H9 (cell line): ENCODE measurements around the gene RPL22. TPM values are rescaled to one million over a fixed set of nuclear protein-coding genes. Genes with fewer than 3 reads are reported as not detected.

Experiments used
- DNase-seq: peaks from one replicate; pipeline ENCODE4 v3.0.0-alpha.2; 2017
- H2AFZ ChIP-seq: one replicate; pipeline ENCODE4 v1.6.1; 2013; ENCODE audit warnings: mild to moderate bottlenecking, low read length, control low read depth, moderate library complexity
- H2AK5ac ChIP-seq: 2 replicates; pipeline ENCODE4 v1.6.1; 2013; ENCODE audit warnings: low read length, control low read depth, mixed read lengths; ENCODE audit not compliant: insufficient read length
- H2BK120ac ChIP-seq: one replicate; pipeline ENCODE4 v1.6.1; 2013; ENCODE audit warnings: low read depth, mild to moderate bottlenecking, low read length, control low read depth, inconsistent platforms; ENCODE audit not compliant: poor library complexity, severe bottlenecking
- H2BK12ac ChIP-seq: 2 replicates; pipeline ENCODE4 v1.6.1; 2013; ENCODE audit warnings: low read length, control low read depth, mixed read lengths, low read depth; ENCODE audit not compliant: insufficient read length
- H2BK15ac ChIP-seq: 2 replicates; pipeline ENCODE4 v1.6.1; 2013; ENCODE audit warnings: low read depth, low read length, control low read depth
- H2BK20ac ChIP-seq: one replicate; pipeline ENCODE4 v1.6.1; 2013; ENCODE audit warnings: low read depth, mild to moderate bottlenecking, low read length, control low read depth, inconsistent platforms; ENCODE audit not compliant: poor library complexity, severe bottlenecking
- H2BK5ac ChIP-seq: 2 replicates; pipeline ENCODE4 v1.6.1; 2013; ENCODE audit warnings: low read length, control low read depth, mixed read lengths; ENCODE audit not compliant: insufficient read length
- H3K14ac ChIP-seq: 2 replicates; pipeline ENCODE4 v1.6.1; 2013; ENCODE audit warnings: low read length, control low read depth; ENCODE audit not compliant: insufficient read depth
- H3K18ac ChIP-seq: 2 replicates; pipeline ENCODE4 v1.6.1; 2013; ENCODE audit warnings: low read depth, mild to moderate bottlenecking, mixed read lengths, low read length, control low read depth; ENCODE audit not compliant: insufficient read length
- H3K23ac ChIP-seq: 2 replicates; pipeline ENCODE4 v1.6.1; 2013; ENCODE audit warnings: low read length, control low read depth, mixed read lengths, low read depth; ENCODE audit not compliant: insufficient read length
- H3K23me2 ChIP-seq: 2 replicates; pipeline ENCODE4 v1.6.1; 2013; ENCODE audit warnings: low read depth, mild to moderate bottlenecking, mixed read lengths, low read length, control low read depth; ENCODE audit not compliant: insufficient read length, poor library complexity, severe bottlenecking
- H3K27ac ChIP-seq: 2 replicates; pipeline ENCODE4 v1.5.1; 2013; ENCODE audit warnings: low read length, control low read depth, mixed read lengths, low read depth; ENCODE audit not compliant: insufficient read length
- H3K27me3 ChIP-seq: 2 replicates; pipeline ENCODE4 v1.6.1; 2013; ENCODE audit warnings: low read length, control low read depth, inconsistent platforms; ENCODE audit not compliant: insufficient read depth
- H3K4ac ChIP-seq: 2 replicates; pipeline ENCODE4 v1.6.1; 2013; ENCODE audit warnings: low read depth, mild to moderate bottlenecking, control low read depth, inconsistent platforms, low read length, moderate library complexity
- H3K4me1 ChIP-seq: 2 replicates; pipeline ENCODE4 v1.6.1; 2013; ENCODE audit warnings: low read length, control low read depth, inconsistent platforms; ENCODE audit not compliant: insufficient read depth
- H3K4me2 ChIP-seq: 2 replicates; pipeline ENCODE4 v1.6.1; 2013; ENCODE audit warnings: low read length, control low read depth, mixed read lengths; ENCODE audit not compliant: insufficient read length, insufficient read depth
- H3K56ac ChIP-seq: 2 replicates; pipeline ENCODE4 v1.6.1; 2013; ENCODE audit warnings: low read depth, mild to moderate bottlenecking, mixed read lengths, low read length, control low read depth; ENCODE audit not compliant: insufficient read length
- H3K79me1 ChIP-seq: 2 replicates; pipeline ENCODE4 v1.6.1; 2013; ENCODE audit warnings: low read depth, mild to moderate bottlenecking, moderate library complexity, low read length, control low read depth, inconsistent platforms; ENCODE audit not compliant: insufficient read depth, poor library complexity, severe bottlenecking
- H3K79me2 ChIP-seq: 2 replicates; pipeline ENCODE4 v1.6.1; 2013; ENCODE audit warnings: low read length, control low read depth, inconsistent platforms; ENCODE audit not compliant: insufficient read depth
- H3K9ac ChIP-seq: 2 replicates; pipeline ENCODE4 v1.6.1; 2013; ENCODE audit warnings: low read length, control low read depth, mixed read lengths; ENCODE audit not compliant: insufficient read length; ENCODE audit errors: extremely low read depth
- H3K9me3 ChIP-seq: one replicate; pipeline ENCODE4 v1.6.1; 2013; ENCODE audit warnings: low read depth, low read length, inconsistent platforms; ENCODE audit not compliant: control insufficient read depth
- H3T11ph ChIP-seq: one replicate; pipeline ENCODE4 v1.6.1; 2013; ENCODE audit warnings: mild to moderate bottlenecking, low read length, control low read depth, inconsistent platforms
- H4K20me1 ChIP-seq: one replicate; pipeline ENCODE4 v1.6.1; 2013; ENCODE audit not compliant: control insufficient read depth, insufficient read length, insufficient read depth
- H4K5ac ChIP-seq: 2 replicates; pipeline ENCODE4 v1.6.1; 2013; ENCODE audit warnings: low read depth, mild to moderate bottlenecking, mixed read lengths, low read length, control low read depth; ENCODE audit not compliant: insufficient read length
- H4K8ac ChIP-seq: replicated peaks from 2 replicates; pipeline ENCODE4 v1.6.1; 2013; ENCODE audit warnings: low read length, control low read depth, mixed read lengths, low read depth; ENCODE audit not compliant: insufficient read length
- H4K91ac ChIP-seq: 2 replicates; pipeline ENCODE4 v1.6.1; 2013; ENCODE audit warnings: low read depth, mild to moderate bottlenecking, moderate library complexity, mixed read lengths, low read length, control low read depth; ENCODE audit not compliant: insufficient read length
- H3K27ac Mint-ChIP-seq, 3 experiments: 2 replicates in 2 of 3; 3 replicates in 1 of 3; pipeline ENCODE4 v1.8.0; 2020 to 2021; ENCODE audit warnings: mixed read lengths in 3 of 3, mild to moderate bottlenecking in 1 of 3, moderate library complexity in 1 of 3
- H3K27me3 Mint-ChIP-seq: 2 replicates; pipeline ENCODE4 v1.8.0; 2021; ENCODE audit warnings: low read depth, mild to moderate bottlenecking, moderate library complexity, mixed read lengths
- H3K36me3 Mint-ChIP-seq, 3 experiments: 2 replicates in 2 of 3; 3 replicates in 1 of 3; pipeline ENCODE4 v1.8.0; 2020 to 2021; ENCODE audit warnings: low read depth in 3 of 3, mixed read lengths in 3 of 3; ENCODE audit not compliant: insufficient read depth in 1 of 3
- H3K4me1 Mint-ChIP-seq, 2 experiments: 2 replicates each; pipeline ENCODE4 v1.8.0; 2020; ENCODE audit warnings: mixed read lengths in 2 of 2
- H3K4me3 Mint-ChIP-seq, 2 experiments: 2 replicates in 1 of 2; 3 replicates in 1 of 2; pipeline ENCODE4 v1.8.0; 2020 to 2021; ENCODE audit warnings: mild to moderate bottlenecking in 2 of 2, mixed read lengths in 2 of 2, moderate library complexity in 1 of 2
- H3K9me3 Mint-ChIP-seq, 2 experiments: 2 replicates in 1 of 2; 3 replicates in 1 of 2; pipeline ENCODE4 v1.8.0; 2020; ENCODE audit warnings: mild to moderate bottlenecking in 2 of 2, mixed read lengths in 2 of 2, moderate library complexity in 1 of 2
- WGBS: extraction: QIAGEN DNeasy Blood & Tissue Kit; methylation state at CpG from one replicate; pipeline ENCODE4 v1.1.7; 2013; ENCODE audit warnings: missing lambda C conversion rate, low lambda C conversion rate, mixed read lengths; ENCODE audit not compliant: insufficient read length; ENCODE audit errors: extremely low coverage; 5-methylcytosine and 5-hydroxymethylcytosine counted together
- total RNA-seq: library from RNA; stranded (reverse); gene quantifications from 2 replicates; pipeline ENCODE4 v1.2.1, GENCODE V29; 2021
- TF ChIP-seq, protein P1 (sequence below): fragments of 200-600 bp; sonication (generic); conservative IDR thresholded peaks from 3 replicates; pipeline ENCODE4 v1.8.0; 2021; ENCODE audit warnings: antibody characterized with exemption, mild to moderate bottlenecking

The RPL22 gene
- total RNA-seq, 1 experiment from 2014 or later: 582 TPM

- no peak overlapping the region for H3K27ac Mint-ChIP-seq
- Histone ChIP-seq H3K18ac (no peak overlapping the region), H2BK5ac (no peak overlapping the region), H2BK15ac (no peak overlapping the region), H3K27ac (no peak overlapping the region), H3K27me3 (peaks cover 2% of the 10 kb centered on the region; the same call in 1 of the 2 replicates), H3K9me3 (no peaks in the 10 kb centered on the region), H3T11ph (no peak overlapping the region), H2BK12ac (no peak overlapping the region), H3K79me1 (no peaks in the 10 kb centered on the region), H2AFZ (no peak overlapping the region), H3K79me2 (no peaks in the 10 kb centered on the region), H3K9ac (no peak overlapping the region), H3K56ac (no peak overlapping the region), H2BK20ac (no peak overlapping the region), H2BK120ac (no peak overlapping the region), H3K23me2 (peaks cover 2% of the 10 kb centered on the region), H3K4ac (no peak overlapping the region), H2AK5ac (no peak overlapping the region), H4K5ac (no peak overlapping the region), H3K14ac (no peak overlapping the region), H3K4me1 (no peaks in the 10 kb centered on the region), H4K8ac (no peak overlapping the region), H3K23ac (no peak overlapping the region), H4K20me1 (no peaks in the 10 kb centered on the region), H3K4me2 (no peak overlapping the region), H4K91ac (no peak overlapping the region)
- peaks cover 42% of the 10 kb centered on the region for H3K27me3 Mint-ChIP-seq
- TF ChIP-seq, protein P1, sequence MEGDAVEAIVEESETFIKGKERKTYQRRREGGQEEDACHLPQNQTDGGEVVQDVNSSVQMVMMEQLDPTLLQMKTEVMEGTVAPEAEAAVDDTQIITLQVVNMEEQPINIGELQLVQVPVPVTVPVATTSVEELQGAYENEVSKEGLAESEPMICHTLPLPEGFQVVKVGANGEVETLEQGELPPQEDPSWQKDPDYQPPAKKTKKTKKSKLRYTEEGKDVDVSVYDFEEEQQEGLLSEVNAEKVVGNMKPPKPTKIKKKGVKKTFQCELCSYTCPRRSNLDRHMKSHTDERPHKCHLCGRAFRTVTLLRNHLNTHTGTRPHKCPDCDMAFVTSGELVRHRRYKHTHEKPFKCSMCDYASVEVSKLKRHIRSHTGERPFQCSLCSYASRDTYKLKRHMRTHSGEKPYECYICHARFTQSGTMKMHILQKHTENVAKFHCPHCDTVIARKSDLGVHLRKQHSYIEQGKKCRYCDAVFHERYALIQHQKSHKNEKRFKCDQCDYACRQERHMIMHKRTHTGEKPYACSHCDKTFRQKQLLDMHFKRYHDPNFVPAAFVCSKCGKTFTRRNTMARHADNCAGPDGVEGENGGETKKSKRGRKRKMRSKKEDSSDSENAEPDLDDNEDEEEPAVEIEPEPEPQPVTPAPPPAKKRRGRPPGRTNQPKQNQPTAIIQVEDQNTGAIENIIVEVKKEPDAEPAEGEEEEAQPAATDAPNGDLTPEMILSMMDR: no peak
- no peak for DNase-seq
- H3K4me1 Mint-ChIP-seq: peaks cover under 1 to 9% of the 10 kb centered on the region in 2 experiments; a peak in 2 of 4 replicates
- H3K4me3 Mint-ChIP-seq: no peak overlapping the region
- no peaks in the 10 kb centered on the region for H3K36me3 Mint-ChIP-seq
- H3K9me3 Mint-ChIP-seq: no peaks in the 10 kb centered on the region
- no CpG with 5 or more reads among the region's 4 CpGs for WGBS
Observed at GRCh38 chr1:6143395-6143794, 56.0 kb downstream of the RPL22 start.
